CMK (cell line): ENCODE measurements around the gene ZNHIT1.

Source experiments
- DNase-seq: peaks from one replicate; pipeline ENCODE4 v3.0.0-alpha.2; 2010; ENCODE audit warnings: low read depth

ZNHIT1 gene

GRCh38 chr7:101218236-101219125 lies 516 bp downstream of the ZNHIT1 start:
- no peak for DNase-seq

DNA sequence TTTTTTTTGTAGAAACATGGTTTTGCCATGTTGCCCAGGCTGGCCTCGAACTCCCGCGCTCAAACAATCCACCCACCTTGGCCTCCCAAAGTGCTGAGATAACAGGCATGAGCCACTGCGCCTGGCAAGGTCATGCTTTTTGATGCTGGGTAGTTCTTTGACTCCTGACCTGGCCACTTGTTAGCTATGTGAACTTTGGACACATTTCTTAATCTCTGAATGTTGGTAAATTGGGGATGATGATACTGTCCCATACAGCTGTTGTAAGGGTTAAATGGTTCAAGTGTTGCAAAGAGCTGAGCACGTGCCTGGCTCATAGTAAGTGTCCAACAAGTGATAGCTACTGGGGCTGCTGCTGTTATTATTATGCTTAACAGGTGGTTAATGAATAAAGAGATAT lies 2.3 kb downstream of the ZNHIT1 start:
- DNase-seq = no peak

DNA sequence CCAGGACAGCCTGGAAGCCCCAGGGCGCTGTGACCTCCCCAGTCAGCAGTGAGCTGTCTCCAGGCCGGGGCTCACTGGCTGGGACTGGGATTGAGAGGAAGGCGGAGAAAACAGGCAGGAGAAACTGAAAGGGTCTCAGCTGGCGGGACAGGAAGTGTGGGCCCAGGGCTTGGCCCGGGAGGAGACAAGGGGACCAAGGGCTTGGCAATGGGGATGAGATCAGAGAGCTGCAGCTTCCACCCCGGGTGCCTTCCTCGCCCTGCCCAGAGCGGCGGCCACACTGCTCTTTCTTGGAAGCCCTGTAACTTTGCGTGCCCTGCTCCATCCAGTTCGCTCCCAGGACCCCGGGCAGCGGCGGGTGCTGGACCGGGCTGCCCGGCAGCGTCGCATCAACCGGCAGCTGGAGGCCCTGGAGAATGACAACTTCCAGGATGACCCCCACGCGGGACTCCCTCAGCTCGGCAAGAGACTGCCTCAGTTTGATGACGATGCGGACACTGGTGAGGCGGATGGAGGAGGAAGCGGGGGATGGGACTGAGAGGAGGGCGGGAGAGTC lies 4.4 kb downstream of the ZNHIT1 start:
- DNase-seq = no peak

DNA sequence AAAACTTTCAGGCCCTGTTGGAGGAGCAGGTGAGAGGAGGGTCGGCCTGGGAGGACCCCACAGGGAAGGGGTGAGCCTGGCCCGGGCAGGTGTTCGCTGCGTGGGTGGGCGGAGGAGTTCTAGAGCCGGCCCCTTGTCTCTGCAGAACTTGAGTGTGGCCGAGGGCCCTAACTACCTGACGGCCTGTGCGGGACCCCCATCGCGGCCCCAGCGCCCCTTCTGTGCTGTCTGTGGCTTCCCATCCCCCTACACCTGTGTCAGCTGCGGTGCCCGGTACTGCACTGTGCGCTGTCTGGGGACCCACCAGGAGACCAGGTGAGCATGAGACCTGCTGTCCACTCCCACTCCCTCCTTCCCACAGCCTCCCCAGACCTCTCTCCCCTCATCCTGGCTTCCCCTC lies 5.6 kb downstream of the ZNHIT1 start:
- DNase-seq = no peak

DNA sequence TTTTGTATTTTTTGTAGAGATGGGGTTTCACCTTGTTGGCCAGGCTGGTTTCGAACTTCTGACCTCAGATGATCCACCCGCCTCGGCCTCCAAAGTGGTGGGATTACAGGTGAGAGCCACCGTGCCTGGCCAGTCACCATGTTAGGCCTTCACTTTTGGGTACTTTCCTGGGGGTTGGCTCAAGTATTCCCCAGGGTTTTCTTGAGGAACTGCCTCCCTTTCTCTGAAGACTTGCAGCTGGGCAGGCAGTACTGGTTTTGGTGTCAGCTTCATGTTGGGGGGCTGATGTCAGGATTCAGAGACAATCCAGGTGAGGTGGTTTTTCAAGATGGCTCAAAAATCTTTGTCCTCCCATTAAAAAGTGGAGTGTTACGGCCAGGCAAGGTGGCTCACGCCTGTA lies 7.7 kb downstream of the ZNHIT1 start:
- DNase-seq = no peak

- no peak for DNase-seq
Observed at GRCh38 chr7:101226721-101227120, 8.8 kb downstream of the ZNHIT1 start.

DNA sequence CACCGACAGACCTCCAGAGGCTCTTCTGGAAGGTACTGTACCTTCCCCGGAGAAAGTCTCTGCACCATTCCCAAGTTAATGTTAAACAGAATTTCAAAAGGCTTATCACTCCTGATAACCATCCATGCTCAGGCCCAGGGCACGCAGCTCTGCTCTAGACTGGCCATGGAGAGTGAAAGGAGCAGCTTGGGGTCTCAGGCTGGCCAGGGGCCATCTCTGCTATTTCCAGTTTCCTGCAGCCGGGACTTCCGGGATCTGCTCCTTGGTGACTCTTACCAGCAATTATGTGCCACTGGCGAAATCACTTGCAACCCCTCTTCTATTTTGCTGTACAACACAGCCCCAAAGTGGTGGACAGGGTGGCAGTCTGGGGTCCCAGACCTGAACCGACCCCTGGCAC lies 13.7 kb downstream of the ZNHIT1 start:
- no peak for DNase-seq

GRCh38 chr7:101232141-101232850 lies 14.3 kb downstream of the ZNHIT1 start:
- no peak for DNase-seq

DNA sequence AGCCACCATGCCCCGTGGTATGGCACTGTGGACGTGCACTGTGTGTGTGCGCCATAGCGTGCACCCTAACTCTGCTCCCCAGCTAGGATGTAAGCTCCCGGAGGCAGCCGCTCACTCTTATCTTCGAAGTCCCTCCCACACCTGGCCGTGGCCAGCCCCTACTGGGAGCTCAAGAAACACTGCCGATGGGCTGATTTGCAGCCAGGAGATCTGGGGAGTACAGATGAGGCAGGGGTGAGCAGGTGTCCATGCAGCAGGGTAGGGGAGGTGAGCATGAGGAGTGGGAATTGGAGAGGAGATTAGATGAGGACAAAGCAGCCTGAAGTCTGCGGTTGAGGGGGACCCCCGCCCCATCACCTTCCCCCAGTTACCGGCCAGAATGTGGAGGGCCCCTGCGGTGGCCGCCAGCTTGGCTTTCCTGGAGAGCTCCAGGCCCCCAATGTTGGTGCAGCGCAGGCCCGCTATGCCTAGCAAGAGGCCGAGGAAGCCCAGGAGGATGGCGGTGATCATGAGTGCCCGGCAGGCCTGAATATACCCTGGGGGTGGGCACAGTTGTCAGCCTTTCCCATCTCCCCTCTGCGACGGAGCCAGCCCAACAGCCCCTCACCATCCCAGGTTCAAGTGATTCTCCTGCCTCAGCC lies 16.1 kb downstream of the ZNHIT1 start:
- no peak for DNase-seq

DNA sequence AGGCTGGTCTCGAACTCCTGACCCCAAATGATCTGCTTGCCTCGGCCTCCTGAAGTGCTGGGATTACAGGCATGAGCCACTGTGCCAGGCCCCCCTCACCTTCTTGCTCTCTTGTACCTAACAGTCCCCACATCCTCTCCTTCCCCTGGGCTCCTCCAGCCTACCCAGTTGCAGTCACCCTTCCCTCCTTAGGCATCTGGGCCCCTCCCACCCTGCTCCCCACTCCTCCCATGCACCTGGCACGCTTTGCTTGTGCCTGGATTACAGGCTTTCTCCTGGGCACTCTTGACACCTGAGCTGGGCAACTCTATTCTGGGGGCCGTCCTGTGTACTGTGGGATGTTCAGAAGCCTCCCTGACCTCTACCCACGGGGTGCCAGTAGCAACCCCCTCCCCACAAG lies 16.7 kb downstream of the ZNHIT1 start:
- no peak for DNase-seq

- DNase-seq = no peak
Observed at GRCh38 chr7:101235050-101235449, 17.1 kb downstream of the ZNHIT1 start.

GRCh38 chr7:101235522-101235921 lies 17.6 kb downstream of the ZNHIT1 start:
- no peak for DNase-seq

DNA sequence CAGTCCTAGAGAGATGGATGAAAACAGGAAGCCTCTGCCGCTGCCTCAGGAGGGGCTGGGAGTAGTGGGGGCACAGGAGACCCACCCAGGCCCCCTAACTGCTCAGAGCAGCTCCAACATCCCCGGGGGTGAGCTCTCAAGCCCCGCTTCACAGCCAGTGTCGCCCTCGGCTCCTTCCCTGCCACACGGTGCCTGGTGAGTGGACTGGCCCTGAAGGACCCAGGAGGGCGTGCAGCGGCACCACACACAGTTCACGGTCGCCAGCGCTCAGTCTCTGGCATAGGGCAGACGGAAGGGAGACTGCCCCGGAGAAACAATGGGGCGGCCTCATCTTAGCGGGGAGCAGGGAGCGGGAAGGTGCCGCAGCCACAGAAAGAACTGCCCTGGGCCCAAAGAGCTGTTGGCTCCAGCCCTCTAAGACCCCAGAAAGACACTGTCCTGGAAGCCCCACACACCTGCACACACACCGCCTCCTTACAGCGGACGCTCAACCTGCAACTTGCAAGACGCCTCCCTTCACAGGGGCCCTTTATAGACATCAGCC lies 18.4 kb downstream of the ZNHIT1 start:
- DNase-seq = no peak

- no peak for DNase-seq
Observed at GRCh38 chr7:101237206-101238067, 19.5 kb downstream of the ZNHIT1 start, which contains the start of gene CLDN15. TSS of gene CLDN15 (minus strand) at chr7:101237802. CDS start at chr7:101237581, 221 bp downstream.

GRCh38 chr7:101238226-101239182 lies 20.5 kb downstream of the ZNHIT1 start:
- DNase-seq = no peak

DNA sequence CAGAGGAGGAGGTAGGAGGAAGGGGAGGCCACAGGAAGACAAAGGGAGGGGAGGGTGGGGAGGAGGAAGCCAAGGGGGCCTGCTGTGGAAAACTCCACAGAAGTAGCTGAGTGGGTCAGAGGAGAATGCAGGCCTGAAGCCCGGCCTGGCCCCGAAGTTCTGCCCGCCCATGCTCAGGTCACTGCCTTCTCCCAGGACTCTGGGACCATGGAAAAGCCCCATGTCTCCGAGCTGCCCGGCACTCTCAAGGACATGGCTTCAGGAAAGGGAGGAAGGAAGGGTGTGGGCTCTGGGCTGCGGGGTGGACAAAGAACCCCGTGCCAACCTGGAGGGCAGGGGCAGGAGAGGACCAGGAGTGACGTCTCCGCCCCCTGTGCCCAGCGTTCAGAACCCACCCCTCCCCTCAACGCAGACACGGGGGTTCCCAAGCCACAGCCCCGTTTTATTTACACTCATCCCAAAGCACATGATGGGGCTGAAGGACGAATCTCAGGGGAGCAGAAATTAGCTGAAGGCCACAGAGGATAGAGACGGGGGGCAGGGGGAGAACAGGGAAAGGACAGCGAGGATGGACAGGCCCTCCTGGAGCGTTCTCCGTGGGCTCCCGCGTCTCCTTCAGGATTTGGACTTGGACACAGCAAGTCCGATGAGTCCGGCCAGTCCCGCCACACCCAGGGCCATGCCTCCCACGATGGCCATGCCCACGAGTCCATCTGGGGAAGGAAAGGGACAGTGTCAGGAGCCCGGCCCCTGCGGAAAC lies 21.4 kb downstream of the ZNHIT1 start:
- DNase-seq = no peak

DNA sequence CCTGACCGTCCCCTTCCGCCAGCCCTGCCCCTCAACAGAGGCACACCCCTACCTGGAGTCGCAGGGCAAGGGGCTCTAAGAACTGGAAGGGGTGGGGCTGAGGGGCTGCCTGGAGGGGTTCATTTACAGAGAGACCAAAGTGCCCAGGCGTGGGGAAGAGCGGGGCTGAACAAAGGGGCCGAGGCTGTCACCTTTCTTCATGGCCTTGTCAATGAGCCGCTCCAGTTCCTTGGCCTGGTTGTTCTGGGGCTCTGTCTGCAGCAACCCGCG lies 21.9 kb downstream of the ZNHIT1 start:
- no peak for DNase-seq

DNA sequence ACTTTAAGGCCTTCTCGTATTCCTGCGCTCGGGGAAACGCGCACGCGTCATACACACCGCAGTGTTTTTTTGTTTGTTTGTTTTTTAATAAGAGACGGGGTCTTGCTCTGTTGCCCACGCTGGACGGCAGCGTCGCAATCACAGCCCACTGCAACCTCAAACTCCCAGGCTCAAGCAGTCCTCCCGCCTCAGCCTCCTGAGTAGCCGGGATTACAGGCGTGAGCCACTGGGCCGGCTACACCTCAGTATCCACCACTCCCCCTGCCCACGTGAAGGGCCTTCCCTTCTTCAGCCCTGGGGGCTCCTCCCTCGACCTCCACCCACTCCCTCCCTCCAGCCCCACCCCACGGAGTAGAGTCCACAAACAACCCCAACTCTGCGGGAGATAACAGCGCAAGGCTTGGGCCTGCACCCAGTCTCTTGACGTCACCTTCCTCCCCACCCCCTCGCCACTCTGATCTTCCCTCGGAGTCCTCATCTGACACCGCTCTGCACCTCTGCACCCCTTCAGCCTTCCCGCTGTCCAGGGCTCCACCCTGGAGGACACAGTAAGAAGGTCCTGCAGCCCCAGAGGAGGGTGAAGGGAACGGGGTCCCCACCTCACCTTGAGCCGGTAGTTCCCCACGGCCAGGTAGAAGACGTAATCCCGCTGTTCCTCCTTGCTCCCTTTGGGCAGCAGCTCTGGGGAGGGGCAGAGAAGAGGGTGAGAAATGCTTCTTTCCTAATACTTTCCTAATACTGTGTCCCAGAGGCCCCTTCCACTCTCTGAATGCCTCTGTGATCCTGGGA lies 22.5 kb downstream of the ZNHIT1 start:
- DNase-seq = no peak

DNA sequence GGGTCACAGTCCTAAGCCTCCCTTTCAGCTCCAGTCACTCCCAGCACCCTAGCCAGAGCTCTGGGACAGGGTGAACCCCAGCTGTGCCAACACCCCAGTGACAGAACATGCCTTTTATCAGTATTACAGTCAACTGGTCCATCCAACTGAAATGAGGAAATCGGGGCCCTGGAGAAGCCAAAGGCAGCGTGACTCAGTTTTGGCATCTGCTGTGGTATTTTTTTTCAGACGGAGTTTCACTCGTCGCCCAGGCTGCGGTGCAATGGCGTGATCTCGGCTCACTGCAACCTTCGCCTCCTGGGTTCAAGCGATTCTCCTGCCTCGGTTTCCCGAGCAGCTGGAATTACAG lies 23.0 kb downstream of the ZNHIT1 start:
- no peak for DNase-seq
